ENCODE results near the gene ACOX2.

DNA sequence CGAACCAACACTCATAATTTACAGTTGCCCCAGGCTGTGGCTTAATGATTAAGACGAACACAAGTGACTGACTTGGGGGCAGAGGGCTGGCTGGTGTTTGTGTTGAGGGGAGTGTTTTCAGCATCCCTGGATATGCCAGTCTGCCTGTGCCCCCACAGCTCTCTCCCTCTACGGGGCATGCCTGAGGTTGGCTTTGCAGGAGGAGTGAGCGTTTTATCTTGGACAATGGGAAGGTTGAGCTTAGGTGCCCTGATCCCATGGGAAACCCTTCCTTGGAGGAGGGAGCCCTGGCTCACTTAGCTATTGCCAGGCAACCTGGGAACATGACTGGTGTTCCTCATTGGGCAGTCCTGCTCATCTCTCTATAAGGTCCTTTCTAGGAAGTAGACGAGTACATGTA is 22.6 kb upstream of the ACOX2 start:
- TF ChIP-seq CTCF (IDR thresholded peaks at IDR 0.05; ENCODE audit: borderline replicate concordance, extremely low read depth, low read length, poor library complexity, severe bottlenecking) (no peak), EZH2 (IDR thresholded peaks at IDR 0.05; ENCODE audit: borderline replicate concordance, low read depth, low read length, severe bottlenecking) (no peak)

All from DND-41 (cell line).